ENCODE data around the gene KRT9. TPM values are rescaled to one million over a fixed set of nuclear protein-coding genes. Genes with fewer than 3 reads are reported as not detected.

Gene KRT9
- total and polyA plus RNA-seq, 9 of the 15 experiments (the other 6 are each of a cell fraction or from before 2014, with no cell fraction given): 0.03 TPM; not detected in 8

GRCh38 chr17:41534899-41535546 is 36.8 kb downstream of the KRT9 start:
- intact Hi-C loops (cut with micrococcal nuclease): no loop called here
- FAIRE-seq (no peak), ATAC-seq (no peak), DNase-seq (ENCODE audit: extremely low read depth in 1 of 4, low spot score in 3 of 4) (no peak)
- Histone ChIP-seq H3K27me3 (ENCODE audit: control insufficient read depth in 2 of 2, insufficient read depth in 2 of 2, low read length in 2 of 2) (no peaks in the 10 kb centered on the region), H3K9me1 (ENCODE audit: control insufficient read depth, insufficient read depth, low read length) (no peaks in the 10 kb centered on the region), H2AFZ (ENCODE audit: low read depth, low read length) (no peak overlapping the region), H3K27ac (ENCODE audit: extremely low read depth, low read depth, low read length) (no peak overlapping the region), H3K36me3 (ENCODE audit: control insufficient read depth, insufficient read depth, low read length) (no peaks in the 10 kb centered on the region), H3K79me2 (ENCODE audit: control insufficient read depth, insufficient read depth, low read length) (no peaks in the 10 kb centered on the region), H3K4me2 (ENCODE audit: insufficient read depth, low read length) (no peak overlapping the region), H3K9ac (ENCODE audit: insufficient read depth in 1 of 2, low read depth in 2 of 2, low read length in 2 of 2) (no peak overlapping the region), H4K20me1 (replicated peaks; ENCODE audit: control insufficient read depth, insufficient read depth, low read length) (no peaks in the 10 kb centered on the region), H3K4me1 (replicated peaks in 1 of 2; ENCODE audit: control insufficient read depth in 2 of 2, insufficient read depth in 2 of 2, low read length in 2 of 2) (peaks cover 19 to 32% of the 10 kb centered on the region in 2 experiments), H3K4me3 (no peak overlapping the region), H3K9me3 (replicated peaks; ENCODE audit: control insufficient read depth, insufficient read depth, low read depth, low read length) (no peaks in the 10 kb centered on the region)
- BruUV-seq (replicated peaks): no TSS peak
- in situ Hi-C loops (cut with MboI): no loop called here
- CTCF ChIA-PET (ENCODE audit: low intra/inter-chr PET ratio): no interaction called here
- POLR2A ChIA-PET: interaction anchor here (1.1 to 1.5 kb wide), 3 partner anchors 10 to 144 kb away, joined by 3 to 5 read pairs (median 3); no protein-coding TSS in a partner anchor
- 47% methylated on average over 7 of the region's 7 CpGs for WGBS (ENCODE audit: insufficient coverage, low coverage, missing lambda C conversion rate)
- TF ChIP-seq ILK (tag; IDR thresholded peaks at IDR 0.05; ENCODE audit: borderline replicate concordance, low read depth) (no peak), MBD2 (IDR thresholded peaks at IDR 0.05; ENCODE audit: borderline replicate concordance, low read depth) (no peak), CEBPZ (IDR thresholded peaks at IDR 0.05; ENCODE audit: borderline replicate concordance, low read depth, low read length) (no peak), RAD21 (CRISPR knock-in tag; conservative IDR thresholded peaks at IDR 0.05 in 1 of 2, IDR thresholded peaks at IDR 0.05 in 1 of 2) (peak in 1 of 2 experiments; percentile 36; a peak in 1 of 4 replicates), ATF1 (CRISPR knock-in tag; IDR thresholded peaks at IDR 0.05) (no peak), ATF1 (tag; IDR thresholded peaks at IDR 0.05) (no peak), CTCF (IDR thresholded peaks at IDR 0.05 in 2 of 3, conservative IDR thresholded peaks at IDR 0.05 in 1 of 3; ENCODE audit: insufficient read depth in 2 of 3, low read depth in 1 of 3, low read length in 3 of 3) (peak; percentile 18 to 51 (median 32); a peak in 4 of 6 replicates), RHOXF2B (CRISPR knock-in tag; conservative IDR thresholded peaks at IDR 0.05) (no peak), SMAD4 (CRISPR knock-in tag; conservative IDR thresholded peaks at IDR 0.05) (no peak), MLX (CRISPR knock-in tag; conservative IDR thresholded peaks at IDR 0.05) (no peak), STAT5B (CRISPR knock-in tag; IDR thresholded peaks at IDR 0.05) (no peak), CREB3 (tag; conservative IDR thresholded peaks at IDR 0.05; ENCODE audit: low read depth) (no peak), RBM25 (IDR thresholded peaks at IDR 0.05; ENCODE audit: low read depth, low read length, severe bottlenecking) (no peak)
